HS-27A (cell line): ENCODE results near the gene KRT85.

Experiments
- DNase-seq: peaks from one replicate; pipeline ENCODE4 v3.0.0-alpha.2; 2012; ENCODE audit warnings: low read depth, missing footprints

KRT85 gene

GRCh38 chr12:52364901-52365489 is 2.3 kb downstream of the KRT85 start:
- no peak for DNase-seq

GRCh38 chr12:52364061-52364460 is 3.2 kb downstream of the KRT85 start:
- no peak for DNase-seq

- DNase-seq = no peak
These were observed 4.1 kb downstream of the KRT85 start for GRCh38 chr12:52363111-52363679.

GRCh38 chr12:52362118-52362726 is 5.1 kb downstream of the KRT85 start:
- DNase-seq = no peak

GRCh38 chr12:52361553-52361952 is 5.7 kb downstream of the KRT85 start:
- DNase-seq = no peak

GRCh38 chr12:52360663-52361271 is 6.5 kb downstream of the KRT85 start:
- DNase-seq = no peak

GRCh38 chr12:52360106-52360662 is 7.1 kb downstream of the KRT85 start:
- no peak for DNase-seq

- no peak for DNase-seq
These were observed 7.6 kb downstream of the KRT85 start for GRCh38 chr12:52359621-52360061.

- no peak for DNase-seq
These were observed 8.5 kb downstream of the KRT85 start for GRCh38 chr12:52358575-52359350.

- DNase-seq = no peak
These were observed 10.3 kb downstream of the KRT85 start for GRCh38 chr12:52356762-52357580.

GRCh38 chr12:52356031-52356761 is 11.1 kb downstream of the KRT85 start:
- no peak for DNase-seq

GRCh38 chr12:52355176-52355575 is 12.1 kb downstream of the KRT85 start:
- DNase-seq = no peak

- no peak for DNase-seq
These were observed 13.1 kb downstream of the KRT85 start for GRCh38 chr12:52354200-52354599.

- no peak for DNase-seq
These were observed 13.5 kb downstream of the KRT85 start for GRCh38 chr12:52353766-52354165.

GRCh38 chr12:52352951-52353350 is 14.3 kb downstream of the KRT85 start:
- DNase-seq = no peak

- no peak for DNase-seq
These were observed 15.9 kb downstream of the KRT85 start for GRCh38 chr12:52351196-52352059.

- no peak for DNase-seq
These were observed 16.5 kb downstream of the KRT85 start for GRCh38 chr12:52350786-52351185.

- no peak for DNase-seq
These were observed 17.2 kb downstream of the KRT85 start for GRCh38 chr12:52350021-52350620.

GRCh38 chr12:52349196-52349595 is 18.1 kb downstream of the KRT85 start:
- DNase-seq = no peak
